Rectal smooth muscle tissue (tissue), 1 donor: Measurements from ENCODE around the gene NPC1L1.

ENCODE experiments used
- H3K27ac ChIP-seq: one replicate; pipeline ENCODE4 v1.7.0; 2013; ENCODE audit warnings: low read depth, low read length, inconsistent platforms
- H3K27me3 ChIP-seq: one replicate; pipeline ENCODE4 v1.7.0; 2013; ENCODE audit warnings: low read length; ENCODE audit not compliant: control insufficient read depth, insufficient read depth
- H3K36me3 ChIP-seq: one replicate; pipeline ENCODE4 v1.7.0; 2013; ENCODE audit warnings: low read length; ENCODE audit not compliant: control insufficient read depth, insufficient read depth
- H3K4me1 ChIP-seq: one replicate; pipeline ENCODE4 v1.7.0; 2013; ENCODE audit warnings: low read length; ENCODE audit not compliant: control insufficient read depth, insufficient read depth
- H3K4me3 ChIP-seq: one replicate; pipeline ENCODE4 v1.7.0; 2013; ENCODE audit warnings: low read length
- H3K9ac ChIP-seq: one replicate; pipeline ENCODE4 v1.7.0; 2013; ENCODE audit warnings: low read length

Gene NPC1L1

GRCh38 chr7:44538093-44538797 lies 2.9 kb downstream of the NPC1L1 start:
- no peak overlapping the region for H3K27ac ChIP-seq
- H3K27me3 ChIP-seq = no peaks in the 10 kb centered on the region
- H3K36me3 ChIP-seq = no peaks in the 10 kb centered on the region
- no peak overlapping the region for H3K4me3 ChIP-seq
- no peak overlapping the region for H3K9ac ChIP-seq
- no peaks in the 10 kb centered on the region for H3K4me1 ChIP-seq

GRCh38 chr7:44537442-44537841 lies 3.7 kb downstream of the NPC1L1 start:
- Histone ChIP-seq H3K36me3 (no peaks in the 10 kb centered on the region), H3K4me3 (no peak overlapping the region), H3K9ac (no peak overlapping the region), H3K4me1 (no peaks in the 10 kb centered on the region), H3K27me3 (no peaks in the 10 kb centered on the region), H3K27ac (no peak overlapping the region)

GRCh38 chr7:44536090-44536489 lies 5.0 kb downstream of the NPC1L1 start:
- Histone ChIP-seq H3K27ac (no peak overlapping the region), H3K4me1 (no peaks in the 10 kb centered on the region), H3K9ac (no peak overlapping the region), H3K27me3 (no peaks in the 10 kb centered on the region), H3K36me3 (no peaks in the 10 kb centered on the region), H3K4me3 (no peak overlapping the region)

GRCh38 chr7:44535348-44536064 lies 5.6 kb downstream of the NPC1L1 start:
- Histone ChIP-seq H3K4me3 (no peak overlapping the region), H3K27ac (no peak overlapping the region), H3K36me3 (no peaks in the 10 kb centered on the region), H3K9ac (no peak overlapping the region), H3K27me3 (no peaks in the 10 kb centered on the region), H3K4me1 (no peaks in the 10 kb centered on the region)

- Histone ChIP-seq H3K4me1 (no peaks in the 10 kb centered on the region), H3K4me3 (no peak overlapping the region), H3K36me3 (no peaks in the 10 kb centered on the region), H3K27ac (no peak overlapping the region), H3K9ac (no peak overlapping the region), H3K27me3 (no peaks in the 10 kb centered on the region)
Observed at GRCh38 chr7:44534501-44534900, 6.6 kb downstream of the NPC1L1 start.

GRCh38 chr7:44534087-44534486 lies 7.0 kb downstream of the NPC1L1 start:
- Histone ChIP-seq H3K9ac (no peak overlapping the region), H3K27me3 (no peaks in the 10 kb centered on the region), H3K4me1 (no peaks in the 10 kb centered on the region), H3K27ac (no peak overlapping the region), H3K4me3 (no peak overlapping the region), H3K36me3 (no peaks in the 10 kb centered on the region)

GRCh38 chr7:44533301-44534055 lies 7.7 kb downstream of the NPC1L1 start:
- Histone ChIP-seq H3K36me3 (no peaks in the 10 kb centered on the region), H3K4me1 (no peaks in the 10 kb centered on the region), H3K9ac (no peak overlapping the region), H3K27ac (no peak overlapping the region), H3K27me3 (no peaks in the 10 kb centered on the region), H3K4me3 (no peak overlapping the region)

- H3K36me3 ChIP-seq = no peaks in the 10 kb centered on the region
- H3K9ac ChIP-seq = no peak overlapping the region
- H3K4me1 ChIP-seq = no peaks in the 10 kb centered on the region
- H3K27ac ChIP-seq = no peak overlapping the region
- H3K4me3 ChIP-seq = no peak overlapping the region
- H3K27me3 ChIP-seq = no peaks in the 10 kb centered on the region
Observed at GRCh38 chr7:44531421-44532380, 9.4 kb downstream of the NPC1L1 start.

- H3K4me3 ChIP-seq = no peak overlapping the region
- no peaks in the 10 kb centered on the region for H3K36me3 ChIP-seq
- no peak overlapping the region for H3K9ac ChIP-seq
- H3K27ac ChIP-seq = no peak overlapping the region
- no peaks in the 10 kb centered on the region for H3K4me1 ChIP-seq
- H3K27me3 ChIP-seq = no peaks in the 10 kb centered on the region
Observed at GRCh38 chr7:44530990-44531389, 10.1 kb downstream of the NPC1L1 start.

GRCh38 chr7:44524811-44525388 lies 16.2 kb downstream of the NPC1L1 start:
- Histone ChIP-seq H3K27me3 (no peaks in the 10 kb centered on the region), H3K27ac (no peak overlapping the region), H3K36me3 (no peaks in the 10 kb centered on the region), H3K9ac (no peak overlapping the region), H3K4me3 (no peak overlapping the region), H3K4me1 (no peaks in the 10 kb centered on the region)

- Histone ChIP-seq H3K27ac (no peak overlapping the region), H3K9ac (no peak overlapping the region), H3K36me3 (no peaks in the 10 kb centered on the region), H3K27me3 (no peaks in the 10 kb centered on the region), H3K4me1 (no peaks in the 10 kb centered on the region), H3K4me3 (no peak overlapping the region)
Observed at GRCh38 chr7:44522315-44522714, 18.8 kb downstream of the NPC1L1 start.
